Heart left ventricle (tissue), 16 donors: ENCODE data around the gene KRT7. TPM values are rescaled to one million over a fixed set of nuclear protein-coding genes. Genes with fewer than 3 reads are reported as not detected.

ENCODE experiments used
- ATAC-seq, 4 donors: fragments of 200-7000 bp; cut with Tn5 transposase; one replicate each; pipeline ENCODE4 v1.9.1; 2020 to 2022; ENCODE audit warnings: moderate library complexity in 4 of 4, mild to moderate bottlenecking in 3 of 4, moderate number of reproducible peaks in 1 of 4
- DNase-seq, 5 donors: peaks; one replicate each; pipeline ENCODE4 v3.0.0-alpha.2; 2020
- H3K27ac ChIP-seq, 12 donors: fragments of 200-600 bp; sonication (generic) in 4 of 12; one replicate each; pipeline versions ENCODE4 v1.5.0 to v1.8.0; 2016 to 2022; ENCODE audit warnings: mild to moderate bottlenecking in 2 of 12
- H3K27me3 ChIP-seq, 9 donors: fragments of 200-600 bp; sonication (generic) in 2 of 9; one replicate each; pipeline versions ENCODE4 v1.5.1 to v1.8.0; 2016 to 2022; ENCODE audit warnings: mild to moderate bottlenecking in 3 of 9
- H3K36me3 ChIP-seq, 9 donors: fragments of 200-600 bp; sonication (generic) in 2 of 9; one replicate each; pipeline versions ENCODE4 v1.5.0 to v1.8.0; 2018 to 2022; ENCODE audit warnings: mild to moderate bottlenecking in 2 of 9
- H3K4me1 ChIP-seq, 12 donors: fragments of 200-600 bp; sonication (generic) in 4 of 12; one replicate each; pipeline versions ENCODE4 v1.5.0 to v1.8.0; 2016 to 2022; ENCODE audit warnings: mild to moderate bottlenecking in 3 of 12
- H3K4me3 ChIP-seq, 12 donors: fragments of 200-600 bp; sonication (generic) in 4 of 12; one replicate each; pipeline versions ENCODE4 v1.5.0 to v1.8.0; 2017 to 2022; ENCODE audit warnings: mild to moderate bottlenecking in 9 of 12, moderate library complexity in 4 of 12
- H3K9me3 ChIP-seq, 12 donors: fragments of 200-600 bp; sonication (generic) in 4 of 12; one replicate each; pipeline versions ENCODE4 v1.5.0 to v1.8.0; 2016 to 2022; ENCODE audit warnings: mild to moderate bottlenecking in 1 of 12
- CTCF ChIP-seq, 12 donors: fragments of 200-600 bp; sonication (generic) in 4 of 12; IDR thresholded peaks; one replicate each; pipeline versions ENCODE4 v1.5.0 to v1.8.0; 2018 to 2022; ENCODE audit warnings: antibody characterized with exemption in 12 of 12, mild to moderate bottlenecking in 5 of 12
- POLR2A ChIP-seq, 2 donors: fragments of 450-650 bp; IDR thresholded peaks; one replicate each; pipeline ENCODE4 v1.6.1; 2017; ENCODE audit warnings: antibody characterized with exemption in 2 of 2, mild to moderate bottlenecking in 2 of 2, moderate library complexity in 2 of 2
- WGBS, 4 donors: extraction: QIAGEN DNeasy Blood & Tissue Kit in 2 of 4; methylation state at CpG; one replicate each; pipeline versions ENCODE4 v1.1.5 to v1.1.7; 2013 to 2018; 5-methylcytosine and 5-hydroxymethylcytosine counted together
- intact Hi-C, 10 donors: fragments of 100-400 bp; cut with DNase I; formaldehyde crosslinking; loops; one replicate each; pipeline versions ENCODE4 v1.11.1 to v1.14.2; 2022
- polyA plus RNA-seq, 2 donors: library from polyadenylated mRNA; stranded (reverse); fragments of 200-250 nt; gene quantifications; one replicate each; pipeline ENCODE4 v1.2.3, GENCODE V29; 2013
- total RNA-seq, 9 donors: library from RNA; depleted of rRNA in 2 of 9; stranded (reverse); fragments of >200 nt in 2 of 9; fragmentation: NEBNext Ultra II Directional in 3 of 9; extraction: Animal tissue kit (Norgen Biotek cat#: 25700) in 3 of 9; gene quantifications; one replicate each; pipeline versions ENCODE4 v1.1.0 to v1.2.4, GENCODE V29; 2016 to 2023
- donor health status: ischemic (EF 13 %, LVEDD 7.1; RV severe dilation, severe dysfunction).
- donor health status: healthy with polysubstance abuse.
- donor health status: DM: no; HTN: yes; CAD: no.
- donor health status: DM: no; HTN: no; CAD: no.
- donor health status: ischemic (EF 25% LVEDD 6.9; RV normal size, moderate dysfunction).
- donor health status: ischemic (EF 25% LVEDD 5.7; RV mildly dilated, moderate dysfunction).
- donor health status: healthy.
- donor health status: DM: yes; HTN: yes; CAD: no.
- donor health status: ischemic (EF 35%, LVEDD 5.7; RV mildly dilated, moderate dysfunction).
- donor health status: nonischemic (EF 11% LVEDD 7.7; RV severe dilation, severe dysfunction).
- donor health status: DM: yes; HTN: yes; CAD: no.
- donor health status: PGD.
- donor health status: ischemic (EF 29% LVEDD 5.4; RV normal size, mild dysfunction).
- donor health status: nonischemic (EF 23%, LVEDD 6.1; RV moderate dilation, normal function).

Gene KRT7
- total and polyA plus RNA-seq, 11 donors, result 0.20 to 56.7 (median 3.1) TPM; not detected in 3

DNA sequence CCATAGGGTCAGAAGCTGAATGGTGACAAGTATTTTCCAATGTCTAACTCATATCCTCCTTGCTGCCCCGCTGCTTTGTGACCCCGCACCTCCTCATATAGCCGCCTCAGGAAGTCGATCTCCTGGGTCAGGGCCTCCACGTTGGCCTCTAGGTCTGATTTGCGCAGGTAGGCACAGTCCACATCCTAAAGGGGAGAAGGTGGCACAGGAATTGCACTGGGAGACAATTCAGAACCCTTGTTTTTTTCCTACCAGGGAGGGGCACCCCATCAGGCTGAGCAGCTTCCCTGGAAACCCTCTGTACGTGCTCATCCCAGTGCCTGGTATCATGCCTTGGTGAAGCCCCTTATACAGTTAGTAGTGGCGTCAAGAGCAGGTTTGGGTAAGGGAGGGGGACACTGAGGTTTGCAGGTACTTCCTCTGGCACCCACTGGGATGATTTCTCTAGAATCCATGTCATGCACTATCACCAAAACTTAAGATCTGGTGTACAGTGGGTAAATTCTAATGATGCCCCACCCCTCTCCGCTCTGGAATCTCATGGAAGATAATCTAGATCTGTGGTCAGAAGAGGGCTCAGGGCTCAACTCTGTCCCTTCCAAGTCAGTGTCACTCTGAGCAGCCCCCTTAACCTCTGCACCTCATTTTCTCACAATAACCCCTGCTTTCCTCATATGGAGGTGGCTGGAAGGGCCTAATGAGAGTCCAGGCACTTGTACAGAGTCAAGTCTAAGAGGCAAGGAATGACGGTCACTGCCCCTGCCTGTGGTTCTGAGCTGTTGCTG is 21.3 kb downstream of the KRT7 start:
- Histone ChIP-seq H3K36me3 (no peaks in the 10 kb centered on the region), H3K4me1 (peaks cover 0 to 21% (median 3%) of the 10 kb centered on the region in 12 donors), H3K4me3 (no peak overlapping the region), H3K9me3 (no peaks in the 10 kb centered on the region), H3K27me3 (peaks cover 12 to 69% (median 41%) of the 10 kb centered on the region in 9 donors), H3K27ac (no peak overlapping the region)
- no peak for DNase-seq
- 87 to 97% (median 91%) methylated on average over 10 of the region's 10 CpGs for WGBS, 4 donors
- TF ChIP-seq POLR2A (IDR thresholded peaks at IDR 0.05) (no peak), CTCF (IDR thresholded peaks at IDR 0.05) (no peak)
- intact Hi-C loops, result loop anchor here in 1 of 10 donors (2.0 kb wide), 1 partner anchor 20 kb away; the partner anchor contains the start of gene KRT86
- ATAC-seq, result no peak

GRCh38 chr12:52254965-52255751 is 22.1 kb downstream of the KRT7 start:
- TF ChIP-seq POLR2A (IDR thresholded peaks at IDR 0.05), result no peak
- TF ChIP-seq CTCF (IDR thresholded peaks at IDR 0.05), result no peak
- Histone ChIP-seq H3K4me1 (peaks cover 0 to 13% (median 1%) of the 10 kb centered on the region in 12 donors), H3K27ac (no peak overlapping the region), H3K4me3 (no peak overlapping the region), H3K27me3 (peaks cover 12 to 70% (median 41%) of the 10 kb centered on the region in 9 donors), H3K36me3 (no peaks in the 10 kb centered on the region), H3K9me3 (no peaks in the 10 kb centered on the region)
- no peak for DNase-seq
- no peak for ATAC-seq
- WGBS, 4 donors, result 68 to 92% (median 81%) methylated on average over 5 to 7 of the region's 7 CpGs
- intact Hi-C loops, result loop anchor here in 1 of 10 donors (2.0 kb wide), 1 partner anchor 20 kb away; the partner anchor contains the start of gene KRT86

DNA sequence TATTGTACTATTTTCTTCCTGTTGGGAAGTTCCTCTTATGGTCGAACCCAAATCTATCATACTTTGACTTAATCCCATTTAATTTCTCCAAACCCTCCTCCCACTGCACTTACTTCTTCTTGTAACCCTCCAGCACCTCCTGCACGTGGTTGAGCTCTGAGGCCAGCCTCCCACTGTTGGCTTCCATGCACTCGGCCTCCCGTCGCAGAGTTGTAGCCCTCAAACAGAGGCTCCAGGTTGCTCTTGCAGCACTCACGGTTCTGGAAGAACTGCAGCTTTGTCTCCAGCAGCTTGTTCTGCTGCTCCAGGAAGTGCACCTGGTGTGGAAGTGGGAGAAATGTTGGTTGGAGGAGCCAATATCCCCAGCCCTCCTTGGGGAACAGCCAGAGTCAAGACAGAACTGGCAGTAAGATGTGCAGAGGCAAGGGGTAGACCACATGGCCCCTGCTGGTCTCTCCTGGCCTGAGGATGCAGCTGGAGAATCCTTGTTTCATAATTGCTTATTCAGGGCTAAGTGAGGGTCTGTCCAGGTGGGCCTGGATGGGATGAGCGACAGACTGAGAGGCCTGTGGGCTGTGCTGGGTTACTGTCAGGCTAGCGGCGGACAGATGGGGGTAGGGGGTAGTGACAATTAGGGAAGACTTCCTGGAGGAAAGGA is 23.0 kb downstream of the KRT7 start:
- H3K27ac ChIP-seq, result no peak overlapping the region

More for the DNA sequence above, 23.0 kb downstream of the KRT7 start:
- H3K36me3 ChIP-seq, result no peaks in the 10 kb centered on the region
- H3K27me3 ChIP-seq, result peaks cover 12 to 63% (median 39%) of the 10 kb centered on the region in 9 donors
- DNase-seq, result no peak
- H3K9me3 ChIP-seq, result no peaks in the 10 kb centered on the region
- intact Hi-C loops, result loop anchor here in 1 of 10 donors (2.0 kb wide), 1 partner anchor 19 kb away; the partner anchor contains the start of gene KRT86
- no peak overlapping the region for H3K4me3 ChIP-seq
- TF ChIP-seq CTCF (IDR thresholded peaks at IDR 0.05), result no peak
- no peak for TF ChIP-seq POLR2A (IDR thresholded peaks at IDR 0.05)
- peaks cover 0 to 13% (median 1%) of the 10 kb centered on the region in 12 donors for H3K4me1 ChIP-seq
- WGBS, 4 donors, result 79 to 88% (median 81%) methylated on average over 8 to 9 of the region's 9 CpGs
- no peak for ATAC-seq
